ENCODE results near the gene POU5F1. TPM values are rescaled to one million over a fixed set of nuclear protein-coding genes. Genes with fewer than 3 reads are reported as not detected.

POU5F1 gene
- polyA plus RNA-seq, 1 of the 3 experiments (the other 2 are of a cell fraction), result not detected

GRCh38 chr6:31140643-31141042 is 29.8 kb downstream of the POU5F1 start:
- peaks cover 0 to 11% of the 10 kb centered on the region in 2 experiments; a peak in 2 of 4 replicates for H3K4me1 ChIP-seq (ENCODE audit: control insufficient read depth in 1 of 2, insufficient read depth in 2 of 2, low read depth in 1 of 2, low read length in 1 of 2)
- no peak overlapping the region for H3K4me3 ChIP-seq (ENCODE audit: low read depth in 2 of 2, low read length in 1 of 2)
- no peak overlapping the region for H3K27ac ChIP-seq (ENCODE audit: low read depth in 2 of 2, low read length in 1 of 2)
- H3K79me2 ChIP-seq (ENCODE audit: insufficient read depth), result no peaks in the 10 kb centered on the region
- no peak overlapping the region for H3K4me2 ChIP-seq
- H3F3A ChIP-seq (replicated peaks; ENCODE audit: insufficient read depth), result peaks cover 9% of the 10 kb centered on the region
- H4K20me1 ChIP-seq (ENCODE audit: insufficient read depth), result no peaks in the 10 kb centered on the region
- H3K9me2 ChIP-seq, result no peaks in the 10 kb centered on the region
- 88% methylated on average over 8 of the region's 15 CpGs for WGBS (ENCODE audit: low lambda C conversion rate)
- no peak for TF ChIP-seq NRF1 (IDR thresholded peaks at IDR 0.05; ENCODE audit: low read depth, low read length)
- no peak for TF ChIP-seq MXI1 (IDR thresholded peaks at IDR 0.05; ENCODE audit: low read depth, low read length)
- TF ChIP-seq REST (IDR thresholded peaks at IDR 0.05; ENCODE audit: low read depth, low read length), result no peak
- TF ChIP-seq GATA2 (CRISPR knock-in tag; IDR thresholded peaks at IDR 0.05), result no peak
- TF ChIP-seq JUND (IDR thresholded peaks at IDR 0.05), result no peak
- TF ChIP-seq USF2 (IDR thresholded peaks at IDR 0.05; ENCODE audit: borderline replicate concordance, low read depth, low read length), result no peak
- TF ChIP-seq SIN3A (IDR thresholded peaks at IDR 0.05; ENCODE audit: borderline replicate concordance, low read depth, low read length), result no peak
- TF ChIP-seq ELF1 (IDR thresholded peaks at IDR 0.05), result no peak
- CTCF ChIA-PET, result interaction anchor here (4.2 to 8.5 kb wide), 2 partner anchors 52 to 227 kb away, joined by 63 to 89 read pairs; no protein-coding TSS in a partner anchor
- no peaks in the 10 kb centered on the region for H3K27me3 ChIP-seq (ENCODE audit: insufficient read depth)
- H2AFZ ChIP-seq (ENCODE audit: low read depth), result no peak overlapping the region
- POLR2A ChIA-PET, result no interaction called here
- H3K9ac ChIP-seq, result no peak overlapping the region
- no peaks in the 10 kb centered on the region for H3K36me3 ChIP-seq (replicated peaks in 1 of 2; ENCODE audit: control insufficient read depth in 1 of 2, insufficient read depth in 2 of 2, low read length in 1 of 2)
- no peak for DNase-seq
- no peaks in the 10 kb centered on the region for H3K9me3 ChIP-seq

- POLR2A ChIA-PET, result no interaction called here
These were observed 30.9 kb downstream of the POU5F1 start for GRCh38 chr6:31139599-31139998.

More at GRCh38 chr6:31139599-31139998, 30.9 kb downstream of the POU5F1 start:
- Histone ChIP-seq H3K36me3 (replicated peaks in 1 of 2; ENCODE audit: control insufficient read depth in 1 of 2, insufficient read depth in 2 of 2, low read length in 1 of 2) (no peaks in the 10 kb centered on the region), H3K9me3 (no peaks in the 10 kb centered on the region), H3K9ac (no peak overlapping the region), H3K27ac (ENCODE audit: low read depth in 2 of 2, low read length in 1 of 2) (no peak overlapping the region), H3K27me3 (ENCODE audit: insufficient read depth) (no peaks in the 10 kb centered on the region), H3K4me3 (ENCODE audit: low read depth in 2 of 2, low read length in 1 of 2) (no peak overlapping the region), H2AFZ (ENCODE audit: low read depth) (no peak overlapping the region), H3K9me2 (no peaks in the 10 kb centered on the region), H3K4me2 (no peak overlapping the region), H3F3A (replicated peaks; ENCODE audit: insufficient read depth) (peaks cover 9% of the 10 kb centered on the region), H4K20me1 (ENCODE audit: insufficient read depth) (no peaks in the 10 kb centered on the region), H3K79me2 (ENCODE audit: insufficient read depth) (no peaks in the 10 kb centered on the region), H3K4me1 (ENCODE audit: control insufficient read depth in 1 of 2, insufficient read depth in 2 of 2, low read depth in 1 of 2, low read length in 1 of 2) (peaks cover 0 to 11% of the 10 kb centered on the region in 2 experiments; a peak in 2 of 4 replicates)
- no peak for DNase-seq
- WGBS (ENCODE audit: low lambda C conversion rate), result 31% methylated on average over 4 of the region's 4 CpGs
- TF ChIP-seq EZH2phosphoT487 (IDR thresholded peaks at IDR 0.05; ENCODE audit: borderline replicate concordance, low read depth) (no peak), NFIC (IDR thresholded peaks at IDR 0.05; ENCODE audit: borderline replicate concordance) (peak; percentile 25; the same call in 1 of the 2 replicates)
- CTCF ChIA-PET, result interaction anchor here (1.6 to 8.5 kb wide), 4 partner anchors 11 to 228 kb away, joined by 3 to 89 read pairs (median 34); no protein-coding TSS in a partner anchor
